Neural cell (in vitro differentiated cells): ENCODE measurements around the gene ALKBH3.
A peak's percentile ranks its signal among the peaks of the same experiment; 100 is the strongest.

Source experiments
- CTCF ChIP-seq: fragments of 450-650 bp; IDR thresholded peaks from 2 replicates; pipeline ENCODE4 v1.5.1; 2014; ENCODE audit warnings: antibody characterized with exemption, mild to moderate bottlenecking, moderate library complexity; ENCODE audit not compliant: poor library complexity, severe bottlenecking
- EZH2 ChIP-seq: fragments of 200-600, 300-800 bp; shearing (Covaris generic), sonication (generic); IDR thresholded peaks from 2 replicates; pipeline ENCODE4 v1.6.1; 2014; ENCODE audit warnings: antibody characterized with exemption, low read length, borderline replicate concordance, mild to moderate bottlenecking; ENCODE audit not compliant: insufficient read depth, poor library complexity, severe bottlenecking
- MXI1 ChIP-seq: fragments of 450-650 bp; conservative IDR thresholded peaks from 2 replicates; pipeline ENCODE4 v1.6.1; 2014; ENCODE audit warnings: antibody characterized with exemption, mild to moderate bottlenecking; ENCODE audit not compliant: poor library complexity, severe bottlenecking
- POLR2AphosphoS5 ChIP-seq: IDR thresholded peaks from 2 replicates; pipeline ENCODE4 v1.6.1; 2012

- TF ChIP-seq CTCF (no peak), POLR2AphosphoS5 (peak; percentile 73), MXI1 (peak; percentile 24), EZH2 (no peak)
Observed at GRCh38 chr11:43923406-43924111, 42.9 kb downstream of the ALKBH3 start.
